ENCODE measurements around the gene CRYBG1.
A peak's percentile ranks its signal among the peaks of the same experiment; 100 is the strongest.

Gene CRYBG1

GRCh38 chr6:106373502-106374239 lies 13.2 kb downstream of the CRYBG1 start:
- Histone ChIP-seq H3K36me3 (ENCODE audit: insufficient read depth, low read length) (no peaks in the 10 kb centered on the region), H3K4me1 (ENCODE audit: insufficient read depth, low read length, poor library complexity, severe bottlenecking) (no peaks in the 10 kb centered on the region), H3K4me2 (ENCODE audit: low read depth, low read length, poor library complexity, severe bottlenecking) (no peak overlapping the region), H3F3A (ENCODE audit: low read depth) (no peaks in the 10 kb centered on the region), H3K9ac (ENCODE audit: low read depth, low read length, poor library complexity, severe bottlenecking) (no peak overlapping the region), H3K9me2 (replicated peaks; ENCODE audit: low read depth, low read length) (no peaks in the 10 kb centered on the region), H3K79me2 (ENCODE audit: insufficient read depth, low read length) (no peaks in the 10 kb centered on the region), H3K9me3 (ENCODE audit: insufficient read depth, low read depth, low read length) (no peaks in the 10 kb centered on the region), H3K4me3 (ENCODE audit: low read length, poor library complexity, severe bottlenecking) (no peak overlapping the region), H2AFZ (ENCODE audit: low read length) (no peak overlapping the region), H4K20me1 (ENCODE audit: insufficient read depth, low read length, poor library complexity, severe bottlenecking) (no peaks in the 10 kb centered on the region), H3K27me3 (ENCODE audit: insufficient read depth, low read length, poor library complexity, severe bottlenecking) (no peaks in the 10 kb centered on the region)
- no peak for TF ChIP-seq CTCF (conservative IDR thresholded peaks at IDR 0.05; ENCODE audit: low read length)
- TF ChIP-seq EZH2phosphoT487 (IDR thresholded peaks at IDR 0.05; ENCODE audit: borderline replicate concordance): no peak

GRCh38 chr6:106377061-106377540 lies 16.6 kb downstream of the CRYBG1 start:
- Histone ChIP-seq H3K4me3 (ENCODE audit: low read length, poor library complexity, severe bottlenecking) (no peak overlapping the region), H2AFZ (ENCODE audit: low read length) (no peak overlapping the region), H3K9ac (ENCODE audit: low read depth, low read length, poor library complexity, severe bottlenecking) (no peak overlapping the region), H3K36me3 (ENCODE audit: insufficient read depth, low read length) (no peaks in the 10 kb centered on the region), H3F3A (ENCODE audit: low read depth) (no peaks in the 10 kb centered on the region), H3K4me1 (ENCODE audit: insufficient read depth, low read length, poor library complexity, severe bottlenecking) (peaks cover 11% of the 10 kb centered on the region), H3K4me2 (ENCODE audit: low read depth, low read length, poor library complexity, severe bottlenecking) (no peak overlapping the region), H3K9me2 (replicated peaks; ENCODE audit: low read depth, low read length) (no peaks in the 10 kb centered on the region), H3K79me2 (ENCODE audit: insufficient read depth, low read length) (no peaks in the 10 kb centered on the region), H3K9me3 (ENCODE audit: insufficient read depth, low read depth, low read length) (no peaks in the 10 kb centered on the region), H3K27me3 (ENCODE audit: insufficient read depth, low read length, poor library complexity, severe bottlenecking) (no peaks in the 10 kb centered on the region), H4K20me1 (ENCODE audit: insufficient read depth, low read length, poor library complexity, severe bottlenecking) (no peaks in the 10 kb centered on the region)
- TF ChIP-seq EZH2phosphoT487 (IDR thresholded peaks at IDR 0.05; ENCODE audit: borderline replicate concordance) (no peak), CTCF (conservative IDR thresholded peaks at IDR 0.05; ENCODE audit: low read length) (no peak)

- Histone ChIP-seq H3K9me3 (ENCODE audit: insufficient read depth, low read depth, low read length) (no peaks in the 10 kb centered on the region), H3K27me3 (ENCODE audit: insufficient read depth, low read length, poor library complexity, severe bottlenecking) (no peaks in the 10 kb centered on the region), H3K9me2 (replicated peaks; ENCODE audit: low read depth, low read length) (no peaks in the 10 kb centered on the region), H3K9ac (ENCODE audit: low read depth, low read length, poor library complexity, severe bottlenecking) (no peak overlapping the region), H3K4me1 (ENCODE audit: insufficient read depth, low read length, poor library complexity, severe bottlenecking) (peaks cover 13% of the 10 kb centered on the region), H4K20me1 (ENCODE audit: insufficient read depth, low read length, poor library complexity, severe bottlenecking) (no peaks in the 10 kb centered on the region), H3K4me3 (ENCODE audit: low read length, poor library complexity, severe bottlenecking) (no peak overlapping the region), H3K36me3 (ENCODE audit: insufficient read depth, low read length) (no peaks in the 10 kb centered on the region), H3F3A (ENCODE audit: low read depth) (no peaks in the 10 kb centered on the region), H3K4me2 (ENCODE audit: low read depth, low read length, poor library complexity, severe bottlenecking) (no peak overlapping the region), H3K79me2 (ENCODE audit: insufficient read depth, low read length) (no peaks in the 10 kb centered on the region), H2AFZ (ENCODE audit: low read length) (peak overlapping the region; percentile 15; the same call in 1 of the 2 replicates)
- TF ChIP-seq EZH2phosphoT487 (IDR thresholded peaks at IDR 0.05; ENCODE audit: borderline replicate concordance): no peak
- no peak for TF ChIP-seq CTCF (conservative IDR thresholded peaks at IDR 0.05; ENCODE audit: low read length)
Observed at GRCh38 chr6:106379951-106380350, 19.4 kb downstream of the CRYBG1 start.

Measured in Loucy (cell line).